ENCODE data around the gene SLC51A. TPM values are rescaled to one million over a fixed set of nuclear protein-coding genes. Genes with fewer than 3 reads are reported as not detected.

The SLC51A gene
- total RNA-seq, 1 donor from 2014 or later = not detected

DNA sequence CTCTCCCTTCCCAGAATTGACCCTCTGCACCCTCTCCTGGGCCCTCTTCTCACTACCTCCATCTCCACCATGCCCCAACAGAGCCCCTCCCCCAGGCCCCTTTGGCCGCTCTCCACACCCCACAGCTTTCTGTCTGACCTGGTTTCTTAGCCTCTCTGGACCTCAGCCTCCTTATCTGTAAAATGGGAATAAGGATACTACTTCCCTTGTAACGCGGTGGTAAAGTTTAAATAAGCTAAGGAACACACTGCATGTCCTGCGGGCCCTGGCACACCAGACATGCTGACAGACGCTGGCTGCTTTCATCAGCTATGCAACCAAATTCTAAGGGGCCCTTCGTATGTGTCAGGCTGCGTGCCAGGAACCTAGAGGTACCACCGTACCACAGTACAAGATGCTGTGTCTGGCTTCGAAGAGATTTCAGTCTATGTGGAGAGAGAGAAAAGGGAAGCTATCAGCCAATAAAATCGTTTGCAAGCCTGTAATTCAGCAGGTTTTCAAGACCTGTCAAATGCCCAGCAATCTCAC is 777 bp upstream of the SLC51A start:
- DNase-seq (ENCODE audit: low read depth) = no peak

GRCh38 chr3:196216681-196217211 is 412 bp downstream of the SLC51A start:
- DNase-seq (ENCODE audit: low read depth) = no peak

DNA sequence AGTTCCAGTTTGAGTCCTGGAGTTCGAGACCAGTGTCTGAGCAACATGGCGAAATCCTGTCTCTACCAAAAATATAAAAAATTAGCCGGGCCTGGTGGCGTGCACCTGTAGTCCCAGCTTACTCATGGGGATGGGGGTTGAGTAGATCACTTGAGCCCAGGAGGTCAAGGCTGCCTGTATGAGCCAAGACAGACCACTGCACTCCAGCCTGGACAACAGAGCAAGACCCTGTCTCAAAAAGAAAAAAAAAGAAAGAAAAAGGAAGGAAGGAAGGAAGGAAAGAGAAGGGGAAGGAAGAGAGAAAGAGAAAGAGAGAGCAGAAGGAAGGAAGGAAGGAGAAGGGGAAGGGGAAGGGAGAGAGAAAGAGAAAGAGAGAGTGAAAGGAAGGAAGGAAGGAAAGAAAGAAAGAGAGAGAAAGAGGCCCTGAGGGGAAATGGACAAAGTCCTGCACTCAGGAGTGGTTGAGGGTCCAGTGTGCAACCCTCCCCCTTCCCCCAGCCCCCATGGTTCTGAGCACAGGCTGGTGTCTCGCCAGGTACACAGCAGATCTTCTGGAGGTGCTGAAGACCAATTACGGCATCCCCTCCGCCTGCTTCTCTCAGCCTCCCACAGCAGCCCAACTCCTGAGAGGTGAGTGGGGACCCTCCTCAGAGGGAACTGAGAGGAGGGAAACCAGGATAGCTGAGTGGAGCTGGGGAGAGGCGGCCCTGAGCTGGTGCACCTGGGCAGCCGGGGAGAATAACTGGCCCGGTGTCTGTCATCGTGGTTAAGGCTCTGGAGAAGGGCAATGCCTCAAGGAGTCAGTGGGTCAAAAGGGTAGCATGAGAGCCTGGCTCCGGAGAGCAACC is 1.2 kb downstream of the SLC51A start:
- no peak for DNase-seq (ENCODE audit: low read depth)

- DNase-seq (ENCODE audit: low read depth) = no peak
These were observed 1.9 kb downstream of the SLC51A start for GRCh38 chr3:196218155-196218712.

- DNase-seq (ENCODE audit: low read depth) = peak; percentile 71
These were observed 3.0 kb downstream of the SLC51A start for GRCh38 chr3:196219194-196219969.

DNA sequence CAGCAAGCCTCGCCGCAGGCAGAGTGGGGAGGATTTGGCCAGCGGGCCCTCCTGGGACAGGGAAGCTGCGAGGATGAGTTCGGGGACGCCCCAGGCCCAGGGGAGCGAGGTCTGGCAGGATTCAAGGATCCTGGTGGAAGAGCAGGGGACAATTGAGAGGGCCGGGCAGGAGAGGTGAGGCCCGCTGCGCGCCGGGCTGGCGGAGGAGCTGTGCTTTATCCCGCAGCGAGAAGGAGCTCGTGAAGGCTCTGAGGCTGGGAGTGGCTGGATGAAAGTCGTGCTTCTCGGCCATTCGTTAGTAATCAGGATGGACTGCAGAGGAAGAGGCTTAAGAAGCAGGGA is 3.6 kb downstream of the SLC51A start:
- DNase-seq (ENCODE audit: low read depth) = no peak

DNA sequence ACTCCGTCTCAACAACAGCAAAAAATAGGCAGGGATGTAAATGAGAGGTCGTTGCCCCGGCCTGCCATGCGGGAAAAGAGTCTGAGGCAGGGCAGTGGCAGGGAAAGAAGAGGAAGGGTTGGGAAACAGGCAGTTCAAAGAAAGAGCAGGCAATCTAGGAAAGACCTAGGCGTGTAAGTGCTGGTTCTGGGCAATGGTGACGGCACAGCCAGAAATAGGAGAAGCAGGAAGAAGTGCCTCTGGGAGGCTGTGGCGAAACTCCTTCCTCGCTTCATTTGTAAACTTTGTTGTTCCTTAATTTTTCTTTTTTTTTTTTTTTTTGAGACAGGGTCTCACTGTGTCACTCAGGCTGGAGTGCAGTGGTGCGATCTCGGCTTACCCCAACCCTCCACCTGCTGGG is 4.3 kb downstream of the SLC51A start:
- DNase-seq (ENCODE audit: low read depth) = no peak

- DNase-seq (ENCODE audit: low read depth) = peak; percentile 19
These were observed 4.7 kb downstream of the SLC51A start for GRCh38 chr3:196220991-196221390.

GRCh38 chr3:196222876-196223595 is 6.7 kb downstream of the SLC51A start:
- no peak for DNase-seq (ENCODE audit: low read depth)

DNA sequence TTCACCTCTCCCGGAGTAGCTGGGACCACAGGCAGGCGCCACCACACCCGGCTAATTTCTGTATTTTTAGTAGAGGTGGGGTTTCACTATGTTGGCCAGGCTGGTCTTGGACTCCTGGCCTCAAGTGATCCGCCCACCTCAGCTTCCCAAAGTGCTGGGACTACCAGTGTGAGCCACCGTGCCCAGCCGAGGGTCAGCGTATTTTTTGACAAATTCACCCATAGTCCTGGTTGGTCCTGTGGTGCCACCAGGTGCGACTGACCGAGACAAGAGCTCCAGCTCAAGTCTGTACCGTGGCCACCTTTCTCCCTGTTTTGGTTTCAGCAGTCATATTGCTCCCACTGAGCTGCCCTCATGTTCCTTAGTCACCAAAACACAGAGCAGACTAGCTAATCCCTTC is 8.8 kb downstream of the SLC51A start:
- DNase-seq (ENCODE audit: low read depth) = no peak

DNA sequence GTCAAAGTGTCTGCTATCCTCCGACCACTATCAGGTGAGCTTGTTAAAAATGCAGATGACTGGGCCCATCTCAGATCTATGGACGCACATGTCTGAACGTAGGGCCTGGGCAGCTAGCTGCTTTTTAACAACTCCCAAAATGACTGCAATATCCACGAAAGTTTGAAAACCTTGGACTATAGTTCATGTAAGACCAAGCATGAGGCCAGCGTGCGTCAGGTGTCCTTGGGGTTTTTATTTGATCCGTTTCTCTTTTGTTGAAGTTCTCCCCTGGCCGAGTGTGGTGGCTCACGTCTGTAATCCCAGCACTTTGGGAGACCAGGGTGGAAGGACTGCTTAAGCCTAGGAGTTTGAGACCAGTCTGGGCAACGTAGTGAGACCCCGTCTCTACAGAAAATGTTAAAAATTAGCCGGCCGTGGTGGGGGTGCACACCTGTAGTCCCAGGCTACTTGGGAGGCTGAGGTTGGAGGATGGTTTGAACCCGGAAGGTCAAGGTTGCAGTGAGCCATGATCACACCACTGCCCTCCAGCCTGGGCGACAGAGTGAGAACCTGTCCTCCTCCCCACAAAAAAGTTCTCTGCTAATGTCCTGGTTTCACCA is 9.5 kb downstream of the SLC51A start:
- no peak for DNase-seq (ENCODE audit: low read depth)

DNA sequence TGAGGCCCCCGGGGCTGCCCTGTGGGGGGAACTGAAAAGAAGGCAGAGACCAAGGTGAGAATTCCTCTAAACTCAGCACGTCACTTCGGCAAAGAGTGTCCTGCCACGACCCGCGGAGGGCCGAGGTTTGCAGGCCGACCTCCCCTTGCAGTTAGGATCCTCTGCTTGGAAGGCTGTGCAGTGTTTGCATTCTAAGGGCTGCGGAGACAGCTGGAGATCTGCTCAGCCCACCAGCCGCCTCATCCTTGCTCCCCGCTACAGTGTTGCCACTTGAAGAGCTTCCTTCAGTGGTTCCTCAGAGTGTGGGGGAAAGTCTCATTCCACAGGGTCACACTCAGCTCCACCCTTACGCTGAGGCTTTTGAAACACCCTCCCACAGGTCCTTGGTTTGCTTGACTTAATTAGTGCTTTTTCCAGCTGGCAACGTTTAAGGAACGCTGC is 10.8 kb downstream of the SLC51A start:
- no peak for DNase-seq (ENCODE audit: low read depth)

DNA sequence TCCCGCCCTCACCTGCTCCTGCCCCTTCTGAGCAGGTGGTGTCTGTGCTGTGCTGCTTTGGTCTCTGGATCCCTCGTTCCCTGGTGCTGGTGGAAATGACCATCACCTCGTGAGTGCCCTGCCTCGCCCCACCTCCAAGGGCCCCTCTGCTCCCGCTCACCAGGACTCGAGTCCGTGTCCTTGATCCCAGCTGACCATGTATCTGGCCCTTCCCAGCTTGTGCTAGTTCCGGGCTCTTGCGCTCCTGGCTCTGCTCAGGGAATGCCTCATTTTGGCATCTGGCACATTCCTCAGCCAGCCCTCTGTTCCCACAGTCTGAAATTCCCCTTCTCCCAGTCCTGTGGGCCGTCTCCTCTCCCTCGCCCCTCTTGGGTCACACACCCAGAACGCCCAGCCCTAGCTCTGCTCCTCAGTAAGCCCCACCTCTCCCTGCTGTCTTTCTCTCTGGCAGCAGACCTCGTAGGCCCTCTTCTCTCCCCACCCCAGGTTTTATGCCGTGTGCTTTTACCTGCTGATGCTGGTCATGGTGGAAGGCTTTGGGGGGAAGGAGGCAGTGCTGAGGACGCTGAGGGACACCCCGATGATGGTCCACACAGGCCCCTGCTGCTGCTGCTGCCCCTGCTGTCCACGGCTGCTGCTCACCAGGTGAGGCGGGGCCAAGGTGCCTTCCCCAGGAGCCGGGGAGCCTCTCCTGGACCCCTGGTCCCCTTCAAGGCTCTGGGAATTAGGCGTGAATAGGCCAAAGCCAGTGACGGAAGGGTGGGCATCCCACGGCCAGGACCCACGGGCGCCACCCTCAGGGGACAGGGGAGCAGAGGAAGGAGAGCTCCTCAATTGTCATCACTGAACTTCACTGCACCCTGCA is 11.5 kb downstream of the SLC51A start:
- peak; percentile 19 for DNase-seq (ENCODE audit: low read depth)

DNA sequence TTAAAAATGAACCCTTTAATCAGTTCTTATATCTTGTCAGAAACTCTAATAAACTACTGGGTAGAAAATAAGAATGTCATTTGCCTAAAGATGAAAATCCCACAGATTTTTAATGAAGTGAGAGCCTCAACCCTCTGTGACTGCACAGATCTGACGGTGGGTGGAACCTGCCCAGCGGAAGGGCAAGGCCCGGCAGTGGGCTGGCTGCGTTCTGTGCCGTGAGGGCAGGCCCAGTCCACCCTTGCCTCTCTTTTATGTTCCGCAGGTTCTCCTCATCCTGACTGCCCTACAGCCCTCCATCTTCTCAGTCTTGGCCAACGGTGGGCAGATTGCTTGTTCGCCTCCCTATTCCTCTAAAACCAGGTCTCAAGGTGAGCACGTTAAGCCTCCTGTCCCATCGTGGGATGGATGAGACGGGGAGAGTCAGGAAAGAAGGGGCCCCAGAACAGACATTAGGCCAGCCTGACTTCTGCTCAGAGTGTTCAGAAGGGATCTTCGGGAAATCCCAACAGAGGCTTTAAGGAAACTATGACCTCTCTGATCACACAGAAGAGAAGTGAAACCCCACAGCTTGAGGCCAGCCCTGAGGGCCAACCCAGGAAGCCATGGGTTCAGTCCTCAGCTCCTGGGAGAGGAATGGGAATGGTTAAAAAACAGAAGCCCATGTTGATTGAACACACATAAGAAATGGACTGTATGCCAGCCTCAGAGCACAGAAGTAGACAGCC is 16.0 kb downstream of the SLC51A start:
- no peak for DNase-seq (ENCODE audit: low read depth)

DNA sequence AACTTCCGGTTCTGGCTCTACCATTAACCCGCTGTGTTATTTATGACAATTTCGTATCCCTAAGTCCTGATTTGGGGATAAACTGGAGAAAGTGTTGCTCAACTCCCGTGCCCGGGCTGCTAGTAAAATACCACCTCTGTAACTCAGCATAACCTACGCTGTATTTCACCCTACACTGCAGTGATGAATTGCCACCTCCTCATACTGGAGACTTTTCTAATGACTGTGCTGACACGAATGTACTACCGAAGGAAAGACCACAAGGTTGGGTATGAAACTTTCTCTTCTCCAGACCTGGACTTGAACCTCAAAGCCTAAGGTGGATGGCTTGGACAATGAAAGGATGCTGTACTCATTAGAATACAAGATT is 16.5 kb downstream of the SLC51A start:
- DNase-seq (ENCODE audit: low read depth) = no peak

DNA sequence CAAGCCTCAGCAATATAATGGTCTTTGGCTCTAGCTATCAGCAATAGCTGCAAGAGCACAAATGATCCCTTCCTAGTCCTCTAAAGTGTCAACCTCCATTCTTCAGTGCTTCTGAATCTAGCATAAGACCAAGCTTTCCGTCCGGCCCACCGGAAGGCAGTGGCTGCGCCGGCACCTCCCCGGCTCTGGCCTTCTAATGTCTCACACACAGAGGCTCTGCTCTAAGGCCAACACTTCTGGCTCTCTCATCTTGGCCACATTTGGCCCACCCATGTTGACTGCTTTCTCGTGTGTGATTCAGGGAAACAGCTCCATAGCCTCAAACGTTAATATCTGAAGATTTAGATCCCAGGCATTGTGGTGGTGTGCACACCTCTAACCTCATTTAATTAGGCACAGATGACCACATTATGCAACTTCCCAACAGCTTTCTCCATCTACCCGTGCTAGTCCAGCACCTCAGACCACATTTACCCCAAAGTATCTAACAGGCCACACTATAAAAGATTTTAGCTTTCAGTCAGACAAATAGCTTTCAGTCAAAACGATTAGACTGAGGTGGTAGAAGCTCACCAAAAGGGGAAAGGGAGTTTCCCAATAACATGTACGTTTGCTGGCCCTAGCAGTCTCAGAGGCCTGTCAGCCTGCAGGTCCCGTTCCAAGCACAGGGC is 19.3 kb downstream of the SLC51A start:
- DNase-seq (ENCODE audit: low read depth) = no peak

DNA sequence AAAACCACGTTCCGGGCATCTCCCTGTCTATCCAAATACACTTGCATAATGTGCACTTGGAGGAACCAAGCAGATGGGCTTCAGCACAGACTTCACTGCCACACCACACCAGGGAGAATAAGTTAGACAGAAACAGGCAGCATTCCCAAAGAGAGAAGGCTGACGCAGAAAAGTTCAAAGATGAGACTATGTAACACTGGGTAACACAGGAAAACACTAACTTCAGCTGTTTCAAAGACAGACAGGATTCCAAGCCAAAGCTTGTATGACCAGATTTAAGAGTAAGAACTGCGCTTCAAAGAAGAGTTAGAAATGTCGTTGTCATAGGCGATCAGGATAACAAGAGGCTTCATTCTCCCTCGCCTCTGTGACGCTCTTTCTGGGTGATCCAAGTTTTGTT is 19.9 kb downstream of the SLC51A start:
- DNase-seq (ENCODE audit: low read depth) = no peak

- DNase-seq (ENCODE audit: low read depth) = no peak
These were observed 20.9 kb downstream of the SLC51A start for GRCh38 chr3:196237203-196237602.

All from renal cortical epithelial cell (primary cell).